ENCODE results near the gene COL5A1. TPM values are rescaled to one million over a fixed set of nuclear protein-coding genes. Genes with fewer than 3 reads are reported as not detected.

COL5A1 gene
- total RNA-seq, 1 donor from 2014 or later: 4.5 TPM

- no peak for DNase-seq
Observed at GRCh38 chr9:134880484-134881312, 239.1 kb downstream of the COL5A1 start, which contains the start of gene FCN2. TSS of gene FCN2 (plus strand) at chr9:134880810. CDS start at chr9:134880822, 12 bp downstream.

GRCh38 chr9:134881313-134881670 lies 239.7 kb downstream of the COL5A1 start:
- DNase-seq: no peak

- DNase-seq: no peak
Observed at GRCh38 chr9:134882204-134882785, 240.7 kb downstream of the COL5A1 start.

- no peak for DNase-seq
Observed at GRCh38 chr9:134883040-134883782, 241.6 kb downstream of the COL5A1 start.

- no peak for DNase-seq
Observed at GRCh38 chr9:134884492-134884891, 242.9 kb downstream of the COL5A1 start.

- DNase-seq: no peak
Observed at GRCh38 chr9:134885001-134885678, 243.5 kb downstream of the COL5A1 start.

- DNase-seq: no peak
Observed at GRCh38 chr9:134885679-134886412, 244.2 kb downstream of the COL5A1 start.

GRCh38 chr9:134886413-134886913 lies 244.9 kb downstream of the COL5A1 start:
- DNase-seq: no peak

GRCh38 chr9:134887219-134887618 lies 245.6 kb downstream of the COL5A1 start:
- DNase-seq: no peak

GRCh38 chr9:134887686-134888602 lies 246.3 kb downstream of the COL5A1 start:
- no peak for DNase-seq

GRCh38 chr9:134888603-134889190 lies 247.1 kb downstream of the COL5A1 start:
- no peak for DNase-seq

- no peak for DNase-seq
Observed at GRCh38 chr9:134889386-134890154, 248.0 kb downstream of the COL5A1 start.

- DNase-seq: no peak
Observed at GRCh38 chr9:134890155-134890495, 248.5 kb downstream of the COL5A1 start.

GRCh38 chr9:134891053-134891452 lies 249.4 kb downstream of the COL5A1 start:
- no peak for DNase-seq

GRCh38 chr9:134891713-134892112 lies 250.1 kb downstream of the COL5A1 start:
- no peak for DNase-seq

GRCh38 chr9:134892221-134892620 lies 250.6 kb downstream of the COL5A1 start:
- DNase-seq: no peak

GRCh38 chr9:134892820-134893420 lies 251.3 kb downstream of the COL5A1 start:
- DNase-seq: no peak
